MM.1S (cell line): Measurements from ENCODE around the gene ALPL.

Source experiments
- EZH2 ChIP-seq: fragments of 300-600 bp; sonication (generic); optimal IDR thresholded peaks from 2 replicates; pipeline ENCODE3; 2017; ENCODE audit warnings: low read depth, mild to moderate bottlenecking, antibody characterized with exemption, low read length, mixed read lengths
- EZH2phosphoT487 ChIP-seq: fragments of 300-600 bp; sonication (generic); IDR thresholded peaks from 2 replicates; pipeline ENCODE4 v1.6.1; 2018; ENCODE audit warnings: antibody characterized with exemption, low read length
- TF ChIP-seq, protein P1 (sequence below): fragments of 300-600 bp; sonication (generic); IDR thresholded peaks from 2 replicates; pipeline ENCODE4 v1.5.1; 2016; ENCODE audit warnings: antibody characterized with exemption, low read length, mixed read lengths

GRCh38 chr1:21572735-21573277, 63.6 kb downstream of the ALPL start:
- TF ChIP-seq, protein P1, sequence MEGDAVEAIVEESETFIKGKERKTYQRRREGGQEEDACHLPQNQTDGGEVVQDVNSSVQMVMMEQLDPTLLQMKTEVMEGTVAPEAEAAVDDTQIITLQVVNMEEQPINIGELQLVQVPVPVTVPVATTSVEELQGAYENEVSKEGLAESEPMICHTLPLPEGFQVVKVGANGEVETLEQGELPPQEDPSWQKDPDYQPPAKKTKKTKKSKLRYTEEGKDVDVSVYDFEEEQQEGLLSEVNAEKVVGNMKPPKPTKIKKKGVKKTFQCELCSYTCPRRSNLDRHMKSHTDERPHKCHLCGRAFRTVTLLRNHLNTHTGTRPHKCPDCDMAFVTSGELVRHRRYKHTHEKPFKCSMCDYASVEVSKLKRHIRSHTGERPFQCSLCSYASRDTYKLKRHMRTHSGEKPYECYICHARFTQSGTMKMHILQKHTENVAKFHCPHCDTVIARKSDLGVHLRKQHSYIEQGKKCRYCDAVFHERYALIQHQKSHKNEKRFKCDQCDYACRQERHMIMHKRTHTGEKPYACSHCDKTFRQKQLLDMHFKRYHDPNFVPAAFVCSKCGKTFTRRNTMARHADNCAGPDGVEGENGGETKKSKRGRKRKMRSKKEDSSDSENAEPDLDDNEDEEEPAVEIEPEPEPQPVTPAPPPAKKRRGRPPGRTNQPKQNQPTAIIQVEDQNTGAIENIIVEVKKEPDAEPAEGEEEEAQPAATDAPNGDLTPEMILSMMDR: no peak
- no peak for TF ChIP-seq EZH2
- no peak for TF ChIP-seq EZH2phosphoT487
